ENCODE results near the gene STPG1.
A peak's percentile ranks its signal among the peaks of the same experiment; 100 is the strongest.

Gene STPG1

GRCh38 chr1:24426744-24427544, 13.4 kb upstream of the STPG1 start:
- DNase-seq: no peak

GRCh38 chr1:24425922-24426321, 12.3 kb upstream of the STPG1 start:
- DNase-seq: no peak

GRCh38 chr1:24425441-24425840, 11.9 kb upstream of the STPG1 start:
- no peak for DNase-seq

- DNase-seq: no peak
Measured at GRCh38 chr1:24424990-24425389, 11.4 kb upstream of the STPG1 start.

- no peak for DNase-seq
Measured at GRCh38 chr1:24424207-24424606, 10.6 kb upstream of the STPG1 start.

GRCh38 chr1:24421502-24421901, 7.9 kb upstream of the STPG1 start:
- no peak for DNase-seq

- DNase-seq: peak; percentile 75
Measured at GRCh38 chr1:24420547-24420946, 7.0 kb upstream of the STPG1 start.

- DNase-seq: peak; percentile 91
Measured at GRCh38 chr1:24418898-24419628, 5.5 kb upstream of the STPG1 start.

GRCh38 chr1:24417681-24418080, 4.1 kb upstream of the STPG1 start:
- DNase-seq: no peak

- peak; percentile 78 for DNase-seq
Measured at GRCh38 chr1:24416666-24417391, 3.2 kb upstream of the STPG1 start.

- DNase-seq: no peak
Measured at GRCh38 chr1:24415910-24416665, 2.5 kb upstream of the STPG1 start.

- DNase-seq: peak; percentile 94
Measured at GRCh38 chr1:24415334-24415909, 1.8 kb upstream of the STPG1 start, which contains the start of gene NIPAL3. TSS of gene NIPAL3 (plus strand) at chr1:24415802. CDS start at chr1:24419548, 3,746 bp downstream.

GRCh38 chr1:24414775-24415333, 1.3 kb upstream of the STPG1 start:
- no peak for DNase-seq

GRCh38 chr1:24412408-24412807, 1.2 kb downstream of the STPG1 start:
- DNase-seq: no peak

- DNase-seq: no peak
Measured at GRCh38 chr1:24411963-24412362, 1.6 kb downstream of the STPG1 start.

GRCh38 chr1:24410750-24411149, 2.8 kb downstream of the STPG1 start:
- DNase-seq: no peak

- no peak for DNase-seq
Measured at GRCh38 chr1:24409535-24409934, 4.0 kb downstream of the STPG1 start.

- DNase-seq: peak; percentile 18
Measured at GRCh38 chr1:24406788-24407187, 6.8 kb downstream of the STPG1 start.

- no peak for DNase-seq
Measured at GRCh38 chr1:24403806-24404205, 9.8 kb downstream of the STPG1 start.

GRCh38 chr1:24400065-24400464, 13.5 kb downstream of the STPG1 start:
- no peak for DNase-seq

GRCh38 chr1:24393892-24394291, 19.7 kb downstream of the STPG1 start:
- DNase-seq: no peak

Measured in MV-4-11 (cell line).